SH-SY5Y (cell line): ENCODE data around the gene SPNS3.

Experiments
- GATA2 ChIP-seq: IDR thresholded peaks from 2 replicates; pipeline ENCODE4 v1.6.1; 2011; ENCODE audit warnings: mild to moderate bottlenecking, low read depth, low read length
- GATA3 ChIP-seq: IDR thresholded peaks from 2 replicates; pipeline ENCODE4 v1.6.1; 2011; ENCODE audit warnings: low read depth, mild to moderate bottlenecking, low read length, moderate library complexity

Gene SPNS3

DNA sequence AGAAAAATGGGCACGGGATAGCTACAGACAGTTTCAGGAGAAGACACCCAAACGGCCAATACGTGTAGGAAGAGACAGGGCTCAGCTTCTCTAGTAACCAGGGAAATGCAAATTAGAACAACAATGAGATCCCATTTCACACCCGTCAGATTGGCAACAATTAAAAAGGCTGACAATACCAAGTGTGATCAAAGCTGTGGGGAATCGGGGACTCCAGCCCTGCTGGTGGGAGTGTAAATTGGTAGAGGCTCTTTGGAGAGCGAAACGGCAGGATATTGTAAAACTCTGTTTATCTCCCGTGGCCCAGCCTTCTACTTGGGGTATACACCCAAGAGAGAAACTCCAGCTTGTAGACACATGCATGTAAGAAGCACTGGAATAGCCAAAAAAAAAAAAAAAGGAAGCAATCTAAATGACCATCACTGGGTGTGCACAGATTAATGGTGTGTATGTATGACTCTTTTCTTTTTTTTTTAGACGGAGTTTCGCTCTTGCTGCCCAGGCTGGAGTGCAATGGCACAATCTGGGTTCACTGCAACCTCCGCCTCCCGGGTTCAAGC is 93.9 kb downstream of the SPNS3 start:
- TF ChIP-seq GATA2 (no peak), GATA3 (no peak)

- TF ChIP-seq GATA2 = no peak
- TF ChIP-seq GATA3 = no peak
Observed at GRCh38 chr17:4529533-4530152, 95.9 kb downstream of the SPNS3 start.

DNA sequence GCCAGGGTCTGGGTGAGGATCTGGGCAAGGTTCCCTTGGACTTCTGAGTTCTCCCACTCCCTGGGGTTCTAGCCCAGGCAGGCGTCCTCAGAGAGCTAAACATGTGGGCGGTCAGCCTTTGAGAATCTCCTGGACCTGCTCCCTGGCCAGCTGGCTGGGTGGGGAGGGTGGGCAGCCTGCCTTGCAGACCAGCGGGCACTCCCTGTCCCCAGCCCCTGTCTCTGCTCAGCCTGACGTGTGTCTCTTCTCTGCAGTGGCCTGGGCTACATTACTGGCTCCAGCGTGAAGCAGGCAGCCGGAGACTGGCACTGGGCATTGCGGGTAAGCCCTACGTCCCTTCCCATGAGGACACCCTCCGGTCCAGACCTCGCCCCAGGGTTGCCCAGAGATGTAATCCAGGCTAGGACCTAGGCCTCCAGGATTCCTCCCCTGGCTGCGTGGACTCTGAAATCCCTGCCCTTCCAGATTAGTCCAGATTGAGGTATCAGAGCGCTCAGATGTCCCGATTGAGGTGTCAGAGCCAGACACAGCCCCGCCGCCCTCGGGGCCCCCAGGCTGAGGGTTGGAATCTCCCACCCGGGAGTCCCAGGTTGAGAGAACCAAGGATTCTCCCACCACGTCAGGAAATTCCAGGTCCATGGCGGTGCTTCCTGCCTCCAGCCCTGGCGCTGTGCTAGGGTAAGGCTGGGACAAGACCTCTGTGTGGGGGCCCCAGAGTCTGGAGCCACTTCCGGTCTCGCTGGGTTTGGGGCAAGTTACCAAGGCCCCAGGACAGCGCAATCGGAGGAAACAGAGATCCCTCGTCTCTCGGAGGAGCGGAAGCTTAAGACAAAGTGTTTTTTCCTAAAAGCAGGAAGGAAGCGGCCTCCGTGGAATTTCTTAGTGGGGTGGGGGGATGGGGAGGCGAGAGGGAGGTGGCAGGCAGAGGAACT is 97.3 kb downstream of the SPNS3 start:
- no peak for TF ChIP-seq GATA3
- TF ChIP-seq GATA2 = no peak

- no peak for TF ChIP-seq GATA2
- no peak for TF ChIP-seq GATA3
Observed at GRCh38 chr17:4531988-4532736, 98.4 kb downstream of the SPNS3 start.

DNA sequence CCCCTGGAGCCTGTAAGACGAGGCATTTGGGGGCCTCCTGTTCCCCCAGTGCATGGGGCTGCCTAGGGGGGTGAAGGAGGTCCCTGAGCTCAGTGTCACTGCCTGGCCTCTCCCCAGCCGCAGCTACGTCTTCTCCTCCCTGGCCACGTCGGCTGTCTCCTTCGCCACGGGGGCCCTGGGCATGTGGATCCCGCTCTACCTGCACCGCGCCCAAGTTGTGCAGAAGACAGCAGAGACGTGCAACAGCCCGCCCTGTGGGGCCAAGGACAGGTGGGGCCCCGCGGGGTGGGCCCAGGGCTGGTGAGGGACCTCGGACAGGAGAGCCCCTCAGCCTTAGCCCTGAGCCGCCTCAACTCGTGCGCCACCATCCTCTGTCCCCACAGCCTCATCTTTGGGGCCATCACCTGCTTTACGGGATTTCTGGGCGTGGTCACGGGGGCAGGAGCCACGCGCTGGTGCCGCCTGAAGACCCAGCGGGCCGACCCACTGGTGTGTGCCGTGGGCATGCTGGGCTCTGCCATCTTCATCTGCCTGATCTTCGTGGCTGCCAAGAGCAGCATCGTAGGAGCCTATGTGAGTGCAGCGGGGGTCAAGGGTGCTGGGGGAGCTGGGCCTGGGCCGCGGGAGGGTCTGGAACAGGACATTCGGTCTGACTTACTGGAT is 99.3 kb downstream of the SPNS3 start:
- no peak for TF ChIP-seq GATA3
- no peak for TF ChIP-seq GATA2

- peak; percentile 95 for TF ChIP-seq GATA2
- no peak for TF ChIP-seq GATA3
Observed at GRCh38 chr17:4533523-4534504, 100.1 kb downstream of the SPNS3 start.

DNA sequence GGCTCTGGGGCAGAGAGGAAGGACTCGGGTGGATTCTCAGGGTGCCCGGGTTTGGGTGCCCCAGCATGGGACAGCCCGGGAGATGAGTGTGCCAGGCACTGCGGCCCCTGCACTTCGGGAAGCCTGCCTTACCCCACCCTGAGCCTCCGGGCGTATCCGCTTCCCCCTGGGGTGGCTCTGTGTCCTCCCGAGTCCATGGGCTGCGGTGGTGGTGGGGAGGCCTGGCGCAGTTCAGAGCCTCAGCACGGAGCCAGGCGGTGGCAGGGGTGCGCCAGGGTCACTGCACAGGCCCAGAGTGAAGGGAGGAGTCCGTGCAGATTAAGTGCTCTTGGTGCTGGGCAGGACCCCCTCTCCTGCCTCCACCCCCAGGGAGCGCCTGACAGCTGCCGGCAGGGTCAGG is 100.8 kb downstream of the SPNS3 start:
- no peak for TF ChIP-seq GATA3
- TF ChIP-seq GATA2 = no peak

GRCh38 chr17:4534928-4535666 is 101.4 kb downstream of the SPNS3 start:
- TF ChIP-seq GATA3 (no peak), GATA2 (no peak)

- TF ChIP-seq GATA2 = no peak
- no peak for TF ChIP-seq GATA3
Observed at GRCh38 chr17:4535667-4536258, 102.0 kb downstream of the SPNS3 start.

GRCh38 chr17:4536259-4536741 is 102.6 kb downstream of the SPNS3 start:
- TF ChIP-seq GATA2 (no peak), GATA3 (no peak)

DNA sequence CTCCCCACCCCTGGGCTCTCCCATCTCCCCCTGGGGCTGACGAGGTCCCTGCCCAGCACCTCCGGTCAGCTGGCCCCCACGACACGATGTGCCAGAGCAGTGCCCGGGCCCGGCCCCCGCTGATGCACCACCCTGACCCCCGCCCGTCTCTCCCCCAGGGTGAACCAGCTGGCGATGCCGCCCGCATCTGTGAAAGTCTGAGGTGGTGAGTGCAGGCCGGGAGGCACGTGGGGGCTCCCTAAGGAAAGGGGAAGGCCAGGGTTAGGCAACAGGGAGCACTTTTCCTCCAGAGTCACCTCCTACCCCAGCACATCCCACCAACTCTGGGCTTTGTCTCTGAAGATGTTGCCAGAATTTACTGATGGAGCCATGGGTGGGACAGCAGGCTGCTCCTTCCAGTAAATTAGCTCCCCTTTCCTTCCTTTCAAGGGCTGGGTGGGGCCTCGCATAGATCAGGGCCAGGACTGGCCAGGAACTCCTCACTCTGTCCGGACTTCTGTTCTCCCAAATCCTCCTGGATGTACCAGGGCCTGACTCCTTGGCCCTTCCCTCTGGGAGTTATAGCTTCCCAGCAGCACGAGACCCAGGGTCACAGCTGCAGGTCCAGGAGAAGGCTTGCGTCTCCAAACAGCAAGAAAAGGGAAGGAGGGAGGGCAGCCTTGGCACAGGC is 103.1 kb downstream of the SPNS3 start:
- TF ChIP-seq GATA2 (no peak), GATA3 (no peak)
